HepG2 (cell line): Measurements from ENCODE around the gene NKAIN4. TPM values are rescaled to one million over a fixed set of nuclear protein-coding genes. Genes with fewer than 3 reads are reported as not detected.

Experiments
- CHD2 ChIP-seq: IDR thresholded peaks from 2 replicates; pipeline ENCODE4 v1.6.1; 2011; ENCODE audit warnings: low read depth, low read length, improper control_type of control experiment
- JUND ChIP-seq: sonication (generic); formaldehyde crosslinking; IDR thresholded peaks from 2 replicates; pipeline ENCODE4 v1.8.0; 2022; ENCODE audit warnings: mild to moderate bottlenecking, missing genetic modification reagents
- NAIF1 ChIP-seq: sonication (generic); formaldehyde crosslinking; IDR thresholded peaks from 2 replicates; pipeline ENCODE4 v1.5.0; 2020; ENCODE audit warnings: mild to moderate bottlenecking, missing genetic modification reagents, borderline replicate concordance
- NR2C2 ChIP-seq: sonication (generic); formaldehyde crosslinking; IDR thresholded peaks from 2 replicates; pipeline ENCODE4 v1.4.0; 2020; ENCODE audit warnings: missing genetic modification reagents, mild to moderate bottlenecking, moderate library complexity, borderline replicate concordance
- POLR2AphosphoS2 ChIP-seq: IDR thresholded peaks from 2 replicates; pipeline ENCODE4 v1.6.1; 2011; ENCODE audit warnings: low read depth, low read length, improper control_type of control experiment
- SOX6 ChIP-seq, 2 experiments: fragments of 450-650 bp in 1 of 2; sonication (generic) in 1 of 2; formaldehyde crosslinking in 1 of 2; IDR thresholded peaks; 2 replicates each; pipeline versions ENCODE4 v1.4.0 to v1.6.1; 2017 to 2020; ENCODE audit warnings: antibody characterized with exemption in 1 of 2, mild to moderate bottlenecking in 1 of 2, missing genetic modification reagents in 1 of 2
- TARDBP ChIP-seq: sonication (generic); formaldehyde crosslinking; IDR thresholded peaks from 2 replicates; pipeline ENCODE4 v1.8.0; 2022; ENCODE audit warnings: mild to moderate bottlenecking, missing genetic modification reagents
- ZC3H4 ChIP-seq: sonication (generic); formaldehyde crosslinking; IDR thresholded peaks from 2 replicates; pipeline ENCODE4 v1.4.0; 2020; ENCODE audit warnings: missing genetic modification reagents, borderline replicate concordance
- ZNF101 ChIP-seq: sonication (generic); formaldehyde crosslinking; IDR thresholded peaks from 2 replicates; pipeline ENCODE4 v1.4.0; 2020; ENCODE audit warnings: mild to moderate bottlenecking, low read depth, missing genetic modification reagents, borderline replicate concordance
- ZNF367 ChIP-seq: sonication (generic); formaldehyde crosslinking; IDR thresholded peaks from 2 replicates; pipeline ENCODE4 v1.4.0; 2020; ENCODE audit warnings: missing genetic modification reagents, borderline replicate concordance
- ZNF691 ChIP-seq: sonication (generic); formaldehyde crosslinking; IDR thresholded peaks from 2 replicates; pipeline ENCODE4 v1.4.0; 2020; ENCODE audit warnings: missing genetic modification reagents, low read depth, mild to moderate bottlenecking, borderline replicate concordance
- ZNF7 ChIP-seq: IDR thresholded peaks from 2 replicates; pipeline ENCODE4 v1.6.1; 2016; ENCODE audit warnings: missing biosample characterization, missing genetic modification reagents
- ZNF713 ChIP-seq: sonication (generic); formaldehyde crosslinking; IDR thresholded peaks from 2 replicates; pipeline ENCODE4 v1.4.0; 2020; ENCODE audit warnings: mild to moderate bottlenecking, missing genetic modification reagents
- ZNF768 ChIP-seq: sonication (generic); formaldehyde crosslinking; IDR thresholded peaks from 2 replicates; pipeline ENCODE4 v1.4.0; 2020; ENCODE audit warnings: missing genetic modification reagents
- ZNF816 ChIP-seq: sonication (generic); formaldehyde crosslinking; IDR thresholded peaks from 2 replicates; pipeline ENCODE4 v1.8.0; 2022; ENCODE audit warnings: missing genetic modification reagents, mild to moderate bottlenecking, borderline replicate concordance
- polyA plus RNA-seq, 8 experiments: library from polyadenylated mRNA; depleted of rRNA in 3 of 8; stranded (reverse) in 7 of 8; unstranded in 1 of 8; fragments of >200 nt; fragmentation: Illumina TruSeq in 4 of 8; extraction: Trizol in 4 of 8; gene quantifications; 2 replicates each; pipeline versions ENCODE4 v1.2.1 to v1.2.3, GENCODE V29; 2011 to 2016; ENCODE audit warnings: low read depth in 4 of 8, missing spikeins in 1 of 8, mixed read lengths in 1 of 8; ENCODE audit not compliant: insufficient read depth in 1 of 8
- total RNA-seq, 5 experiments: library from RNA; depleted of rRNA; stranded (reverse); fragments of >200 nt; fragmentation: Illumina TruSeq; extraction: Trizol; gene quantifications; 2 replicates each; pipeline ENCODE4 v1.2.3, GENCODE V29; 2016; ENCODE audit warnings: low read depth in 1 of 5
- TF ChIP-seq, protein P1 (sequence below): sonication (generic); formaldehyde crosslinking; IDR thresholded peaks from 2 replicates; pipeline ENCODE4 v1.8.0; 2022; ENCODE audit warnings: missing genetic modification reagents, mild to moderate bottlenecking, borderline replicate concordance
- TF ChIP-seq, protein P2 (sequence below): sonication (generic); formaldehyde crosslinking; IDR thresholded peaks from 2 replicates; pipeline ENCODE4 v1.5.0; 2020; ENCODE audit warnings: mild to moderate bottlenecking, missing genetic modification reagents, borderline replicate concordance

The NKAIN4 gene
- total and polyA plus RNA-seq, 2 of the 13 experiments (the other 11 are each of a cell fraction or from before 2014, with no cell fraction given) = not detected

DNA sequence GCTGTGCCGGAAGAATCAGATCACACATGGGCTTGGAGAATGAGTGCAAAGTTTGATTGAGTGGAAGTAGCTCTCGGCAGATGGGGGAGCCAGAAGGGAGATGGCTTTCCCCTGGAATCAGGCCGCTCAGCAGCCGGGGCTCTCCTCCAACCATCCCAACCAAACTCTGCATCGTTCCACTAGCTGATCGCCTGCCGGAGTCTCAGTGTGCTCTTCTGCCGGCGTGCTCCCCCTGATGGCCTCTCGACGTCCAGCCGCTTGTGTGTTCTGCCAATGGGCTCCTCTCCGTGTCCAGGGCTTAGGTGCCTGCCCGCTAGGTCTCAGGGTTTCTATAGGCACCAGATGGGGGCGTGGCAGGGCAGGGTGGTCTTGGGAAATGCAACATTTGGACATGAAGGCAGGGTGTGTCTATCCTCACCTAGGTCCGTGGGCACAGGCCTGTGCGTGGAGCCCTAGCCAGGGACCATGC is 23.4 kb downstream of the NKAIN4 start (continued):
- TF ChIP-seq NR2C2 (CRISPR knock-in tag) (no peak), ZNF768 (CRISPR knock-in tag) (peak; percentile 57; the same call in 1 of the 2 replicates), TARDBP (CRISPR knock-in tag) (no peak), ZNF816 (CRISPR knock-in tag) (no peak), ZNF691 (CRISPR knock-in tag) (peak; percentile 76; the same call in 1 of the 2 replicates), ZNF7 (CRISPR knock-in tag) (no peak), ZNF101 (CRISPR knock-in tag) (no peak), SOX6 (IDR thresholded peaks at IDR 0.05) (no peak), SOX6 (CRISPR knock-in tag; IDR thresholded peaks at IDR 0.05) (peak; percentile 11; the same call in 1 of the 2 replicates), ZC3H4 (CRISPR knock-in tag) (no peak), ZNF367 (CRISPR knock-in tag) (no peak), CHD2 (no peak), JUND (CRISPR knock-in tag) (no peak), ZNF713 (CRISPR knock-in tag) (no peak), NAIF1 (CRISPR knock-in tag) (no peak), POLR2AphosphoS2 (no peak)
- TF ChIP-seq, protein P1, sequence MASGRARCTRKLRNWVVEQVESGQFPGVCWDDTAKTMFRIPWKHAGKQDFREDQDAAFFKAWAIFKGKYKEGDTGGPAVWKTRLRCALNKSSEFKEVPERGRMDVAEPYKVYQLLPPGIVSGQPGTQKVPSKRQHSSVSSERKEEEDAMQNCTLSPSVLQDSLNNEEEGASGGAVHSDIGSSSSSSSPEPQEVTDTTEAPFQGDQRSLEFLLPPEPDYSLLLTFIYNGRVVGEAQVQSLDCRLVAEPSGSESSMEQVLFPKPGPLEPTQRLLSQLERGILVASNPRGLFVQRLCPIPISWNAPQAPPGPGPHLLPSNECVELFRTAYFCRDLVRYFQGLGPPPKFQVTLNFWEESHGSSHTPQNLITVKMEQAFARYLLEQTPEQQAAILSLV (CRISPR knock-in tag) = no peak
- TF ChIP-seq, protein P2, sequence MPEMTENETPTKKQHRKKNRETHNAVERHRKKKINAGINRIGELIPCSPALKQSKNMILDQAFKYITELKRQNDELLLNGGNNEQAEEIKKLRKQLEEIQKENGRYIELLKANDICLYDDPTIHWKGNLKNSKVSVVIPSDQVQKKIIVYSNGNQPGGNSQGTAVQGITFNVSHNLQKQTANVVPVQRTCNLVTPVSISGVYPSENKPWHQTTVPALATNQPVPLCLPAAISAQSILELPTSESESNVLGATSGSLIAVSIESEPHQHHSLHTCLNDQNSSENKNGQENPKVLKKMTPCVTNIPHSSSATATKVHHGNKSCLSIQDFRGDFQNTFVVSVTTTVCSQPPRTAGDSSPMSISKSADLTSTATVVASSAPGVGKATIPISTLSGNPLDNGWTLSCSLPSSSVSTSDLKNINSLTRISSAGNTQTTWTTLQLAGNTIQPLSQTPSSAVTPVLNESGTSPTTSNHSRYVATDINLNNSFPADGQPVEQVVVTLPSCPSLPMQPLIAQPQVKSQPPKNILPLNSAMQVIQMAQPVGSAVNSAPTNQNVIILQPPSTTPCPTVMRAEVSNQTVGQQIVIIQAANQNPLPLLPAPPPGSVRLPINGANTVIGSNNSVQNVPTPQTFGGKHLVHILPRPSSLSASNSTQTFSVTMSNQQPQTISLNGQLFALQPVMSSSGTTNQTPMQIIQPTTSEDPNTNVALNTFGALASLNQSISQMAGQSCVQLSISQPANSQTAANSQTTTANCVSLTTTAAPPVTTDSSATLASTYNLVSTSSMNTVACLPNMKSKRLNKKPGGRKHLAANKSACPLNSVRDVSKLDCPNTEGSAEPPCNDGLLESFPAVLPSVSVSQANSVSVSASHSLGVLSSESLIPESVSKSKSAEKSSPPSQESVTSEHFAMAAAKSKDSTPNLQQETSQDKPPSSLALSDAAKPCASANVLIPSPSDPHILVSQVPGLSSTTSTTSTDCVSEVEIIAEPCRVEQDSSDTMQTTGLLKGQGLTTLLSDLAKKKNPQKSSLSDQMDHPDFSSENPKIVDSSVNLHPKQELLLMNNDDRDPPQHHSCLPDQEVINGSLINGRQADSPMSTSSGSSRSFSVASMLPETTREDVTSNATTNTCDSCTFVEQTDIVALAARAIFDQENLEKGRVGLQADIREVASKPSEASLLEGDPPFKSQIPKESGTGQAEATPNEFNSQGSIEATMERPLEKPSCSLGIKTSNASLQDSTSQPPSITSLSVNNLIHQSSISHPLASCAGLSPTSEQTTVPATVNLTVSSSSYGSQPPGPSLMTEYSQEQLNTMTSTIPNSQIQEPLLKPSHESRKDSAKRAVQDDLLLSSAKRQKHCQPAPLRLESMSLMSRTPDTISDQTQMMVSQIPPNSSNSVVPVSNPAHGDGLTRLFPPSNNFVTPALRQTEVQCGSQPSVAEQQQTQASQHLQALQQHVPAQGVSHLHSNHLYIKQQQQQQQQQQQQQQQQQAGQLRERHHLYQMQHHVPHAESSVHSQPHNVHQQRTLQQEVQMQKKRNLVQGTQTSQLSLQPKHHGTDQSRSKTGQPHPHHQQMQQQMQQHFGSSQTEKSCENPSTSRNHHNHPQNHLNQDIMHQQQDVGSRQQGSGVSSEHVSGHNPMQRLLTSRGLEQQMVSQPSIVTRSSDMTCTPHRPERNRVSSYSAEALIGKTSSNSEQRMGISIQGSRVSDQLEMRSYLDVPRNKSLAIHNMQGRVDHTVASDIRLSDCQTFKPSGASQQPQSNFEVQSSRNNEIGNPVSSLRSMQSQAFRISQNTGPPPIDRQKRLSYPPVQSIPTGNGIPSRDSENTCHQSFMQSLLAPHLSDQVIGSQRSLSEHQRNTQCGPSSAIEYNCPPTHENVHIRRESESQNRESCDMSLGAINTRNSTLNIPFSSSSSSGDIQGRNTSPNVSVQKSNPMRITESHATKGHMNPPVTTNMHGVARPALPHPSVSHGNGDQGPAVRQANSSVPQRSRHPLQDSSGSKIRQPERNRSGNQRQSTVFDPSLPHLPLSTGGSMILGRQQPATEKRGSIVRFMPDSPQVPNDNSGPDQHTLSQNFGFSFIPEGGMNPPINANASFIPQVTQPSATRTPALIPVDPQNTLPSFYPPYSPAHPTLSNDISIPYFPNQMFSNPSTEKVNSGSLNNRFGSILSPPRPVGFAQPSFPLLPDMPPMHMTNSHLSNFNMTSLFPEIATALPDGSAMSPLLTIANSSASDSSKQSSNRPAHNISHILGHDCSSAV = no peak
